GM13977 (cell line): ENCODE results near the gene SYNGR3.

ENCODE experiments used
- DNase-seq: peaks from one replicate; pipeline ENCODE4 v3.0.0; 2012; ENCODE audit warnings: low spot score
- CTCF ChIP-seq: IDR thresholded peaks from 2 replicates; pipeline ENCODE4 v1.5.1; 2012; ENCODE audit warnings: mild to moderate bottlenecking, control low read depth; ENCODE audit not compliant: insufficient read depth; ENCODE audit errors: extremely low read depth, missing control alignments
- in situ Hi-C: fragments of 300-500 bp; cut with MboI; formaldehyde crosslinking; loops from one replicate; pipeline ENCODE4 v1.12.0; 2022; ENCODE audit warnings: low sequenced_read_pairs, low pct_unique_long_range_greater_than_20kb, mixed read lengths, inconsistent platforms; ENCODE audit not compliant: unreplicated experiment

SYNGR3 gene

GRCh38 chr16:2003231-2003826 is 13.6 kb downstream of the SYNGR3 start:
- no peak for TF ChIP-seq CTCF
- DNase-seq = no peak
- in situ Hi-C loops = no loop called here

- TF ChIP-seq CTCF = peak; percentile 98
- in situ Hi-C loops = no loop called here
Measured at GRCh38 chr16:2003827-2004641, 14.3 kb downstream of the SYNGR3 start.

GRCh38 chr16:2004795-2005517 is 15.2 kb downstream of the SYNGR3 start:
- no peak for DNase-seq
- in situ Hi-C loops = no loop called here
- TF ChIP-seq CTCF = no peak

More at GRCh38 chr16:2003827-2004641, 14.3 kb downstream of the SYNGR3 start:
- peak; percentile 95 for DNase-seq

- DNase-seq = no peak
Measured at GRCh38 chr16:2005646-2006045, 15.9 kb downstream of the SYNGR3 start.

GRCh38 chr16:2006317-2006716 is 16.5 kb downstream of the SYNGR3 start:
- TF ChIP-seq CTCF = no peak
- no peak for DNase-seq
- in situ Hi-C loops = no loop called here

More at GRCh38 chr16:2005646-2006045, 15.9 kb downstream of the SYNGR3 start:
- in situ Hi-C loops = no loop called here
- peak; percentile 43 for TF ChIP-seq CTCF

- in situ Hi-C loops = no loop called here
Measured at GRCh38 chr16:2007081-2007836, 17.5 kb downstream of the SYNGR3 start.

More at GRCh38 chr16:2007081-2007836, 17.5 kb downstream of the SYNGR3 start:
- DNase-seq = no peak
- TF ChIP-seq CTCF = no peak
